ENCODE measurements around the gene ANGPTL4. TPM values are rescaled to one million over a fixed set of nuclear protein-coding genes. Genes with fewer than 3 reads are reported as not detected.

Gene ANGPTL4
- total and polyA plus RNA-seq, 2 of the 13 experiments (the other 11 are each of a cell fraction or from before 2014, with no cell fraction given): 0.80 to 21.7 TPM

DNA sequence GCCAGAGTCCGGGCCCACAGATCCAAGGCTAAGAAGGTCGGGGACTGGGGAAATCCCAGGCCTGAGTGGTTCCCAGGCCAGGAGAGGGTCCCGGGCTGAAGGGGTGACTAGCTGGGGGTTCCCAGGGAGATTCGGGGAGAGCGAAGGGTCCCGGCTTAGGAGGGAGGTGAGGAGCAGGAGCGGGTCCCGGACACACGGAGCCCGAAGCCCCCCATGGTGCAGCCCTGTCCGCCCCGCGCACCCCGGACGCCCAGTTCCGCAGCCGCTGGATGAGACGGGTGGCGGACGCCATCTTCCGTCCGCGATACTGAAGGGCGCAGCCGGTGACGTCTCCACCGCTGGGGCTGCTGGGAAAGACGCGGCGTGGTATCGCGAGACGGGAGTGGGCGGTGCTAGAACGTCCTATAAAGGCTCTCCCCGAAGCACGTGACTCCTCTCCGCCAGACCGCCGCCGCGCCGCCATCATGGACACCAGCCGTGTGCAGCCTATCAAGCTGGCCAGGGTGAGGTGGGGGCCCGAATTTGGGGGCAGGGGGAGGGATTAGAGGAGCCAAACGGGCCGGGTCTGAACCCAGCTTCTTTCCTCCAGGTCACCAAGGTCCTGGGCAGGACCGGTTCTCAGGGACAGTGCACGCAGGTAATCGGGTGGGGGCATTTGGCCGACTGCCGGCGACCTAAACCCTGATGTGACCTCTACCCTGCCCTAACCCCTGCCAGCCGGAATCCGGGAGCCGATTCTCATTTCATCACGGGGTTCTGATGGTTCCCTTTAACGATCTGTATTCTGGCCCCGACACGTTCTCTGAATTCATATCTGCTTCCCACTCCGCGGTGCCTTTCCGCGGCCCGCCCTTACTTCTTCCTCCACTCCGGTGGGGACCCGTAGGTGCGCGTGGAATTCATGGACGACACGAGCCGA lies 42.6 kb upstream of the ANGPTL4 start, which contains the start of the genes NDUFA7 and RPS28 (continued):
- TF ChIP-seq MEIS2 (CRISPR knock-in tag; IDR thresholded peaks at IDR 0.05): peak; percentile 55; the same call in 1 of the 2 replicates
- TF ChIP-seq ZNF790 (CRISPR knock-in tag; IDR thresholded peaks at IDR 0.05; ENCODE audit: borderline replicate concordance): peak; percentile 25; the same call in 1 of the 2 replicates
- TF ChIP-seq REL (CRISPR knock-in tag; conservative IDR thresholded peaks at IDR 0.05): no peak
- peak; percentile 40; the same call in 1 of the 2 replicates for TF ChIP-seq SNAPC2 (CRISPR knock-in tag; IDR thresholded peaks at IDR 0.05)
- no peak for TF ChIP-seq ZNF101 (CRISPR knock-in tag; IDR thresholded peaks at IDR 0.05; ENCODE audit: borderline replicate concordance, low read depth)
- TF ChIP-seq, protein P1, sequence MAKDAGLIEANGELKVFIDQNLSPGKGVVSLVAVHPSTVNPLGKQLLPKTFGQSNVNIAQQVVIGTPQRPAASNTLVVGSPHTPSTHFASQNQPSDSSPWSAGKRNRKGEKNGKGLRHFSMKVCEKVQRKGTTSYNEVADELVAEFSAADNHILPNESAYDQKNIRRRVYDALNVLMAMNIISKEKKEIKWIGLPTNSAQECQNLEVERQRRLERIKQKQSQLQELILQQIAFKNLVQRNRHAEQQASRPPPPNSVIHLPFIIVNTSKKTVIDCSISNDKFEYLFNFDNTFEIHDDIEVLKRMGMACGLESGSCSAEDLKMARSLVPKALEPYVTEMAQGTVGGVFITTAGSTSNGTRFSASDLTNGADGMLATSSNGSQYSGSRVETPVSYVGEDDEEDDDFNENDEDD (CRISPR knock-in tag; IDR thresholded peaks at IDR 0.05; ENCODE audit: borderline replicate concordance): peak; percentile 62; the same call in 1 of the 2 replicates
- TF ChIP-seq, protein P2, sequence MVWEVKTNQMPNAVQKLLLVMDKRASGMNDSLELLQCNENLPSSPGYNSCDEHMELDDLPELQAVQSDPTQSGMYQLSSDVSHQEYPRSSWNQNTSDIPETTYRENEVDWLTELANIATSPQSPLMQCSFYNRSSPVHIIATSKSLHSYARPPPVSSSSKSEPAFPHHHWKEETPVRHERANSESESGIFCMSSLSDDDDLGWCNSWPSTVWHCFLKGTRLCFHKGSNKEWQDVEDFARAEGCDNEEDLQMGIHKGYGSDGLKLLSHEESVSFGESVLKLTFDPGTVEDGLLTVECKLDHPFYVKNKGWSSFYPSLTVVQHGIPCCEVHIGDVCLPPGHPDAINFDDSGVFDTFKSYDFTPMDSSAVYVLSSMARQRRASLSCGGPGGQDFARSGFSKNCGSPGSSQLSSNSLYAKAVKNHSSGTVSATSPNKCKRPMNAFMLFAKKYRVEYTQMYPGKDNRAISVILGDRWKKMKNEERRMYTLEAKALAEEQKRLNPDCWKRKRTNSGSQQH (CRISPR knock-in tag; IDR thresholded peaks at IDR 0.05; ENCODE audit: low read depth): no peak
- no peak for TF ChIP-seq ZSCAN30 (CRISPR knock-in tag; IDR thresholded peaks at IDR 0.05)
- TF ChIP-seq NFKB2 (CRISPR knock-in tag; IDR thresholded peaks at IDR 0.05; ENCODE audit: borderline replicate concordance): 0 out of 2 replicates have a peak, but pooled peaks have one; percentile 65
- TF ChIP-seq ZFP1 (CRISPR knock-in tag; IDR thresholded peaks at IDR 0.05): peak; percentile 60; the same call in 1 of the 2 replicates
- peak; percentile 90 for TF ChIP-seq ZNF256 (CRISPR knock-in tag; conservative IDR thresholded peaks at IDR 0.05)
- TF ChIP-seq, protein P3, sequence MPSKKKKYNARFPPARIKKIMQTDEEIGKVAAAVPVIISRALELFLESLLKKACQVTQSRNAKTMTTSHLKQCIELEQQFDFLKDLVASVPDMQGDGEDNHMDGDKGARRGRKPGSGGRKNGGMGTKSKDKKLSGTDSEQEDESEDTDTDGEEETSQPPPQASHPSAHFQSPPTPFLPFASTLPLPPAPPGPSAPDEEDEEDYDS (CRISPR knock-in tag; IDR thresholded peaks at IDR 0.05): peak; percentile 99
- TF ChIP-seq, protein P4, sequence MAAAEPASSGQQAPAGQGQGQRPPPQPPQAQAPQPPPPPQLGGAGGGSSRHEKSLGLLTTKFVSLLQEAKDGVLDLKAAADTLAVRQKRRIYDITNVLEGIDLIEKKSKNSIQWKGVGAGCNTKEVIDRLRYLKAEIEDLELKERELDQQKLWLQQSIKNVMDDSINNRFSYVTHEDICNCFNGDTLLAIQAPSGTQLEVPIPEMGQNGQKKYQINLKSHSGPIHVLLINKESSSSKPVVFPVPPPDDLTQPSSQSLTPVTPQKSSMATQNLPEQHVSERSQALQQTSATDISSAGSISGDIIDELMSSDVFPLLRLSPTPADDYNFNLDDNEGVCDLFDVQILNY (CRISPR knock-in tag; conservative IDR thresholded peaks at IDR 0.05): 0 out of 2 replicates have a peak, but pooled peaks have one; percentile 23
- TF ChIP-seq ZNF788 (CRISPR knock-in tag; IDR thresholded peaks at IDR 0.05; ENCODE audit: borderline replicate concordance): peak; percentile 97
- no peak; the same call in 1 of the 2 replicates for TF ChIP-seq EEA1 (CRISPR knock-in tag; IDR thresholded peaks at IDR 0.05; ENCODE audit: borderline replicate concordance)
- peak; percentile 56; the same call in 1 of the 2 replicates for TF ChIP-seq TMF1 (CRISPR knock-in tag; IDR thresholded peaks at IDR 0.05; ENCODE audit: low read depth)
- TF ChIP-seq THAP11 (CRISPR knock-in tag; IDR thresholded peaks at IDR 0.05): peak; percentile 94
- peak; percentile 47; the same call in 1 of the 2 replicates for TF ChIP-seq GATA4 (IDR thresholded peaks at IDR 0.05; ENCODE audit: borderline replicate concordance, low read depth)
- peak; percentile 72; the same call in 1 of the 2 replicates for TF ChIP-seq ARNTL (CRISPR knock-in tag; IDR thresholded peaks at IDR 0.05)
- TF ChIP-seq MAF1 (CRISPR knock-in tag; IDR thresholded peaks at IDR 0.05; ENCODE audit: borderline replicate concordance): peak; percentile 55; the same call in 1 of the 2 replicates
- TF ChIP-seq, protein P5, sequence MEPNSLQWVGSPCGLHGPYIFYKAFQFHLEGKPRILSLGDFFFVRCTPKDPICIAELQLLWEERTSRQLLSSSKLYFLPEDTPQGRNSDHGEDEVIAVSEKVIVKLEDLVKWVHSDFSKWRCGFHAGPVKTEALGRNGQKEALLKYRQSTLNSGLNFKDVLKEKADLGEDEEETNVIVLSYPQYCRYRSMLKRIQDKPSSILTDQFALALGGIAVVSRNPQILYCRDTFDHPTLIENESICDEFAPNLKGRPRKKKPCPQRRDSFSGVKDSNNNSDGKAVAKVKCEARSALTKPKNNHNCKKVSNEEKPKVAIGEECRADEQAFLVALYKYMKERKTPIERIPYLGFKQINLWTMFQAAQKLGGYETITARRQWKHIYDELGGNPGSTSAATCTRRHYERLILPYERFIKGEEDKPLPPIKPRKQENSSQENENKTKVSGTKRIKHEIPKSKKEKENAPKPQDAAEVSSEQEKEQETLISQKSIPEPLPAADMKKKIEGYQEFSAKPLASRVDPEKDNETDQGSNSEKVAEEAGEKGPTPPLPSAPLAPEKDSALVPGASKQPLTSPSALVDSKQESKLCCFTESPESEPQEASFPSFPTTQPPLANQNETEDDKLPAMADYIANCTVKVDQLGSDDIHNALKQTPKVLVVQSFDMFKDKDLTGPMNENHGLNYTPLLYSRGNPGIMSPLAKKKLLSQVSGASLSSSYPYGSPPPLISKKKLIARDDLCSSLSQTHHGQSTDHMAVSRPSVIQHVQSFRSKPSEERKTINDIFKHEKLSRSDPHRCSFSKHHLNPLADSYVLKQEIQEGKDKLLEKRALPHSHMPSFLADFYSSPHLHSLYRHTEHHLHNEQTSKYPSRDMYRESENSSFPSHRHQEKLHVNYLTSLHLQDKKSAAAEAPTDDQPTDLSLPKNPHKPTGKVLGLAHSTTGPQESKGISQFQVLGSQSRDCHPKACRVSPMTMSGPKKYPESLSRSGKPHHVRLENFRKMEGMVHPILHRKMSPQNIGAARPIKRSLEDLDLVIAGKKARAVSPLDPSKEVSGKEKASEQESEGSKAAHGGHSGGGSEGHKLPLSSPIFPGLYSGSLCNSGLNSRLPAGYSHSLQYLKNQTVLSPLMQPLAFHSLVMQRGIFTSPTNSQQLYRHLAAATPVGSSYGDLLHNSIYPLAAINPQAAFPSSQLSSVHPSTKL (CRISPR knock-in tag; IDR thresholded peaks at IDR 0.05): no peak
